Prostate gland (tissue), 2 donors: Measurements from ENCODE around the gene RNF144A.

Source experiments
- CTCF ChIP-seq, 4 experiments: fragments of 200-600 bp in 2 of 4; fragments of 450-650 bp in 2 of 4; sonication (generic) in 2 of 4; IDR thresholded peaks; 1 replicate in 3 of 4; 2 replicates in 1 of 4; pipeline ENCODE4 v1.5.1; 2016 to 2019; ENCODE audit warnings: antibody characterized with exemption in 4 of 4, mild to moderate bottlenecking in 2 of 4, moderate library complexity in 2 of 4
- POLR2A ChIP-seq: fragments of 450-650 bp; IDR thresholded peaks from one replicate; pipeline ENCODE4 v1.6.1; 2016; ENCODE audit warnings: antibody characterized with exemption, mild to moderate bottlenecking

- TF ChIP-seq CTCF (IDR thresholded peaks at IDR 0.05) (no peak), POLR2A (no peak)
Measured at GRCh38 chr2:7047661-7048060, 130.4 kb downstream of the RNF144A start.
